ENCODE results near the gene NCMAP. TPM values are rescaled to one million over a fixed set of nuclear protein-coding genes. Genes with fewer than 3 reads are reported as not detected.
"Not testable (repeated sequence)": the region's sequence is repeated elsewhere in the genome, so short reads cannot be mapped to it uniquely, and the experiment has no call there.

The NCMAP gene
- total RNA-seq, 1 donor from 2014 or later = not detected

DNA sequence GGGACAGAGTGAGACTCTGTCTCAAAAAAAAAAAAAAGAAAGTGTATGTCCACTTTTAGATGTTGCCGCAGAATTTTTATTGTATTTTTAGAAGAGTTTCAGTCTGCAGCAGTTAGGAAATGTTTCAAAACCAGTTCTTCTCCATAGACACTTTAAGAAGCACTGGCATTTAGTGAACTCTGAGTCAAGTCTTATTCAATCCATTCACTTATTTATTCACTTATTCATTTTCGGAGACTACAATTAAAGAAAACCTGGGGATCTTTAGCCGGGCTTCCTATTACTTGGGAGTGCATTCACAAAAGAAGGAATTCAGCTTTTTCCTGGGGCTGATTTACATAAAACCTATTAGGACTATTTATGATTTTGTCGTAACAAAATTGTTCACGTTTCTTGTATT, 40.9 kb upstream of the NCMAP start:
- Mint-ChIP-seq H3K9me3 (ENCODE audit: unreplicated experiment) (peaks cover 2% of the 10 kb centered on the region), H3K27me3 (ENCODE audit: unreplicated experiment) (no peaks in the 10 kb centered on the region), H3K4me1 (ENCODE audit: low read depth, unreplicated experiment) (peaks cover 5% of the 10 kb centered on the region), H3K4me3 (ENCODE audit: unreplicated experiment) (no peak overlapping the region), H3K27ac (ENCODE audit: unreplicated experiment) (no peak overlapping the region), H3K36me3 (ENCODE audit: unreplicated experiment) (peaks cover 2% of the 10 kb centered on the region)
- no peak for DNase-seq
- no peak for TF ChIP-seq CTCF (IDR thresholded peaks at IDR 0.05; ENCODE audit: partially characterized antibody, unreplicated experiment)

DNA sequence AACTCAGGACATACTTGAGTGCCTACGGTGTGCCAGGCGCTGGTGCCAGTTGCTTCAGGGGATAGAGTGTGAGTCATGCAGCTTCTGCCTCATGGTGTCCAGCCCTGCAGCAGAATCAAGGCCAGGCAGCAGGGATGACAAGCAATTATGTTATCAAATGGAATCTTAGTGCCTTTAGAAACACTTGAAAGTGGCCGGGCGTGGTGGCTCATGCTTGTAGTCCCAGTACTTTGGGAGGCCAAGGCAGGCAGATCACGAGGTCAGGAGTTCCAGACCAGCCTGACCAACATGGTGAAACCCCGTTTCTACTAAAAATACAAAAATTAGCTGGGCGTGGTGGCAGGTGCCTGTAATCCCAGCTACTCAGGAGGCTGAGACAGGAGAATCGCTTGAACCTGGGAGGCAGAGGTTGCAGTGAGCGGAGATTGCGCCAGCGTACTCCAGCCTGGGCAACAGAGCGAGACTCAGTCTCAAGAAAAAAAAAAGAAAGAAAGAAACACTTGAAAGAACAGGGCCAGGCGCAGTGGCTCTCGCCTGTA, 40.1 kb upstream of the NCMAP start:
- not testable (repeated sequence) for H3K4me3 Mint-ChIP-seq (ENCODE audit: unreplicated experiment); DNase-seq; H3K4me1 Mint-ChIP-seq (ENCODE audit: low read depth, unreplicated experiment); H3K27me3 Mint-ChIP-seq (ENCODE audit: unreplicated experiment); H3K36me3 Mint-ChIP-seq (ENCODE audit: unreplicated experiment); H3K9me3 Mint-ChIP-seq (ENCODE audit: unreplicated experiment); H3K27ac Mint-ChIP-seq (ENCODE audit: unreplicated experiment)

GRCh38 chr1:24516506-24516905, 39.4 kb upstream of the NCMAP start:
- Mint-ChIP-seq H3K27ac (ENCODE audit: unreplicated experiment) (no peak overlapping the region), H3K36me3 (ENCODE audit: unreplicated experiment) (no peaks in the 10 kb centered on the region), H3K27me3 (ENCODE audit: unreplicated experiment) (no peaks in the 10 kb centered on the region), H3K4me3 (ENCODE audit: unreplicated experiment) (no peak overlapping the region), H3K4me1 (ENCODE audit: low read depth, unreplicated experiment) (peaks cover 4% of the 10 kb centered on the region), H3K9me3 (ENCODE audit: unreplicated experiment) (peaks cover 2% of the 10 kb centered on the region)
- DNase-seq = no peak
- TF ChIP-seq CTCF (IDR thresholded peaks at IDR 0.05; ENCODE audit: partially characterized antibody, unreplicated experiment) = no peak

DNA sequence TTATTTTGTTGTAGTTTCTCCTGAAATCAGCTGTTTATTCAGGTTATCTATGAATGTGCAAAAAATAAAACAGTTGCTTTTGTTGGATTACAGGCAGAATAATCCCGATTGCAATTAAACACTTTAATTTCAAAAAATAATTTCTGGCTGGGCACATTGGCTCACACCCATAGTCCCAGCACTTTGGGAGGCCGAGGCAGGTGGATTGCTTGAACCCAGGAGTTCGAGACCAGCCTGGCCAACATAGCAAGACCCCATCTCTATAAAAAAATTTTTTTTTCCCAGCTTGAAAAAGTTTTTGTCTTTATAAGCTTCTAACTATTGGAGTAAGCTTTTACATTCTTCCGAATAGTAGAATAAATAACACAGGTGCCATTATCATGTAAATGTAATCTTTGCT, 38.0 kb upstream of the NCMAP start:
- Mint-ChIP-seq H3K4me3 (ENCODE audit: unreplicated experiment) (no peak overlapping the region), H3K9me3 (ENCODE audit: unreplicated experiment) (no peaks in the 10 kb centered on the region)
- TF ChIP-seq CTCF (IDR thresholded peaks at IDR 0.05; ENCODE audit: partially characterized antibody, unreplicated experiment) = no peak

GRCh38 chr1:24520282-24520681, 35.6 kb upstream of the NCMAP start:
- H3K36me3 Mint-ChIP-seq (ENCODE audit: unreplicated experiment); H3K27ac Mint-ChIP-seq (ENCODE audit: unreplicated experiment); H3K27me3 Mint-ChIP-seq (ENCODE audit: unreplicated experiment); DNase-seq; H3K4me1 Mint-ChIP-seq (ENCODE audit: low read depth, unreplicated experiment); H3K4me3 Mint-ChIP-seq (ENCODE audit: unreplicated experiment); H3K9me3 Mint-ChIP-seq (ENCODE audit: unreplicated experiment): not testable (repeated sequence)

More for the DNA sequence above, 38.0 kb upstream of the NCMAP start:
- H3K36me3 Mint-ChIP-seq (ENCODE audit: unreplicated experiment) = no peaks in the 10 kb centered on the region
- no peaks in the 10 kb centered on the region for H3K27me3 Mint-ChIP-seq (ENCODE audit: unreplicated experiment)
- no peak overlapping the region for H3K27ac Mint-ChIP-seq (ENCODE audit: unreplicated experiment)
- DNase-seq = no peak
- no peaks in the 10 kb centered on the region for H3K4me1 Mint-ChIP-seq (ENCODE audit: low read depth, unreplicated experiment)

GRCh38 chr1:24525606-24526005, 30.3 kb upstream of the NCMAP start:
- Mint-ChIP-seq H3K27ac (ENCODE audit: unreplicated experiment) (no peak overlapping the region), H3K36me3 (ENCODE audit: unreplicated experiment) (no peaks in the 10 kb centered on the region), H3K9me3 (ENCODE audit: unreplicated experiment) (no peaks in the 10 kb centered on the region), H3K4me1 (ENCODE audit: low read depth, unreplicated experiment) (peaks cover 10% of the 10 kb centered on the region), H3K4me3 (ENCODE audit: unreplicated experiment) (no peak overlapping the region), H3K27me3 (ENCODE audit: unreplicated experiment) (no peaks in the 10 kb centered on the region)
- DNase-seq = no peak
- no peak for TF ChIP-seq CTCF (IDR thresholded peaks at IDR 0.05; ENCODE audit: partially characterized antibody, unreplicated experiment)
